HFFc6 (cell line): Measurements from ENCODE around the gene PPIA. TPM values are rescaled to one million over a fixed set of nuclear protein-coding genes. Genes with fewer than 3 reads are reported as not detected.
A peak's percentile ranks its signal among the peaks of the same experiment; 100 is the strongest.
"Not testable (repeated sequence)": the region's sequence is repeated elsewhere in the genome, so short reads cannot be mapped to it uniquely, and the experiment has no call there.

Experiments
- DNase-seq: peaks from one replicate; pipeline ENCODE4 v3.0.0-alpha.2; 2018
- H3K27ac Mint-ChIP-seq: 2 replicates; pipeline ENCODE4 v1.8.0; 2020; ENCODE audit warnings: mild to moderate bottlenecking, mixed read lengths
- H3K27me3 Mint-ChIP-seq: 2 replicates; pipeline ENCODE4 v1.8.0; 2021; ENCODE audit warnings: mild to moderate bottlenecking, moderate library complexity, mixed read lengths; ENCODE audit not compliant: insufficient read depth
- H3K36me3 Mint-ChIP-seq: 2 replicates; pipeline ENCODE4 v1.8.0; 2021; ENCODE audit warnings: low read depth, mixed read lengths
- H3K4me1 Mint-ChIP-seq: 2 replicates; pipeline ENCODE4 v1.8.0; 2020; ENCODE audit warnings: low read depth, mixed read lengths
- H3K4me3 Mint-ChIP-seq: 2 replicates; pipeline ENCODE4 v1.8.0; 2020; ENCODE audit warnings: mild to moderate bottlenecking, moderate library complexity, mixed read lengths
- H3K9me3 Mint-ChIP-seq: 2 replicates; pipeline ENCODE4 v1.8.0; 2020; ENCODE audit warnings: mild to moderate bottlenecking, mixed read lengths
- CTCF ChIP-seq: fragments of 200-600 bp; sonication (generic); IDR thresholded peaks from 2 replicates; pipeline ENCODE4 v1.5.0; 2021; ENCODE audit warnings: antibody characterized with exemption, mild to moderate bottlenecking
- total RNA-seq, 6 experiments: library from RNA; stranded (reverse); fragmentation: NEBNext Ultra II Directional; extraction: Animal tissue kit (Norgen Biotek cat#: 25700); gene quantifications; 2 replicates in 1 of 6; 3 replicates in 5 of 6; pipeline ENCODE4 v1.2.3, GENCODE V29; 2021

Gene PPIA
- total RNA-seq, 6 experiments from 2014 or later = 2,348 to 2,538 (median 2,460) TPM

DNA sequence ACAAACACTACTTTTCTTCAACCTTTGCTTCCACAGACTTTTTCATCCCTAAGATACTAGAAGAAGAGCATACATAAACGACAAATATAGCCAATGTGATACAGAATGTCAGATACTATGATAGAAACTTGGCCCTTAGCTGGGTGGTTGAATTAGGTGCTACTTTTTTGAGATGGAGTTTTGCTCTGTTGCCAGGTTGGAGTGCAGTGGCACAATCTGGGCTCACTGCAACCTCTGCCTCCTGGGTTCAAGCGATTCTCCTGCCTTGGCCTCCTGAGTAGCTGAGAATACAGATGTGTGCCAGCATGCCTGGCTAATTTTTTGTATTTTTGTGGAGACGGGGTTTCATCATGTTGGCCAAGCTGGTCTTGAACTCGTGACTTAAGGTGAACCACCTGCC lies 3.5 kb downstream of the PPIA start:
- TF ChIP-seq CTCF = no peak
- peak overlapping the region; percentile 61 for H3K4me3 Mint-ChIP-seq
- H3K27ac Mint-ChIP-seq = peak overlapping the region; percentile 71
- peaks cover 5% of the 10 kb centered on the region; the same call in 1 of the 2 replicates for H3K9me3 Mint-ChIP-seq
- peaks cover 15% of the 10 kb centered on the region for H3K27me3 Mint-ChIP-seq
- H3K4me1 Mint-ChIP-seq = peaks cover 49% of the 10 kb centered on the region
- DNase-seq = no peak
- peaks cover 55% of the 10 kb centered on the region for H3K36me3 Mint-ChIP-seq

DNA sequence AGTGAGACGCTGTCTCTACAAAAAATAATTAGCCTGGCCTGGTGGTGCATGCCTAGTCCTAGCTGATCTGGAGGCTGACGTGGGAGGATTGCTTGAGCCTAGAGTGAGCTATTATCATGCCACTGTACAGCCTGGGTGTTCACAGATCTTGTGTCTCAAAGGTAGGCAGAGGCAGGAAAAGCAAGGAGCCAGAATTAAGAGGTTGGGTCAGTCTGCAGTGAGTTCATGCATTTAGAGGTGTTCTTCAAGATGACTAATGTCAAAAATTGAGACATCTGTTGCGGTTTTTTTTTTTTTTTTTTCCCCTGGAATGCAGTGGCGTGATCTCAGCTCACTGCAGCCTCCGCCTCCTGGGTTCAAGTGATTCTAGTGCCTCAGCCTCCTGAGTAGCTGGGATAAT lies 5.4 kb downstream of the PPIA start:
- no peak for DNase-seq
- peaks cover 5% of the 10 kb centered on the region; the same call in 1 of the 2 replicates for H3K9me3 Mint-ChIP-seq
- TF ChIP-seq CTCF = no peak
- peaks cover 49% of the 10 kb centered on the region for H3K4me1 Mint-ChIP-seq
- H3K36me3 Mint-ChIP-seq = peaks cover 55% of the 10 kb centered on the region
- H3K4me3 Mint-ChIP-seq = peak overlapping the region; percentile 62
- peaks cover 15% of the 10 kb centered on the region for H3K27me3 Mint-ChIP-seq
- H3K27ac Mint-ChIP-seq = peak overlapping the region; percentile 86

DNA sequence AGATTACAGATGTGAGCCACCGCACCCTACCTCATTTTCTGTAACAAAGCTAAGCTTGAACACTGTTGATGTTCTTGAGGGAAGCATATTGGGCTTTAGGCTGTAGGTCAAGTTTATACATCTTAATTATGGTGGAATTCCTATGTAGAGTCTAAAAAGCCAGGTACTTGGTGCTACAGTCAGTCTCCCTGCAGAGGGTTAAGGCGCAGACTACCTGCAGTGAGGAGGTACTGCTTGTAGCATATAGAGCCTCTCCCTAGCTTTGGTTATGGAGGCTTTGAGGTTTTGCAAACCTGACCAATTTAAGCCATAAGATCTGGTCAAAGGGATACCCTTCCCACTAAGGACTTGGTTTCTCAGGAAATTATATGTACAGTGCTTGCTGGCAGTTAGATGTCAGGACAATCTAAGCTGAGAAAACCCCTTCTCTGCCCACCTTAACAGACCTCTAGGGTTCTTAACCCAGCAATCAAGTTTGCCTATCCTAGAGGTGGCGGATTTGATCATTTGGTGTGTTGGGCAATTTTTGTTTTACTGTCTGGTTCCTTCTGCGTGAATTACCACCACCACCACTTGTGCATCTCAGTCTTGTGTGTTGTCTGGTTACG lies 6.0 kb downstream of the PPIA start:
- Mint-ChIP-seq H3K4me3 (peak overlapping the region; percentile 62; the same call in 1 of the 2 replicates), H3K27ac (peak overlapping the region; percentile 86), H3K4me1 (peaks cover 46% of the 10 kb centered on the region), H3K27me3 (peaks cover 9% of the 10 kb centered on the region), H3K9me3 (peaks cover under 1% of the 10 kb centered on the region; the same call in 1 of the 2 replicates), H3K36me3 (peaks cover 49% of the 10 kb centered on the region)
- TF ChIP-seq CTCF = no peak
- no peak for DNase-seq

DNA sequence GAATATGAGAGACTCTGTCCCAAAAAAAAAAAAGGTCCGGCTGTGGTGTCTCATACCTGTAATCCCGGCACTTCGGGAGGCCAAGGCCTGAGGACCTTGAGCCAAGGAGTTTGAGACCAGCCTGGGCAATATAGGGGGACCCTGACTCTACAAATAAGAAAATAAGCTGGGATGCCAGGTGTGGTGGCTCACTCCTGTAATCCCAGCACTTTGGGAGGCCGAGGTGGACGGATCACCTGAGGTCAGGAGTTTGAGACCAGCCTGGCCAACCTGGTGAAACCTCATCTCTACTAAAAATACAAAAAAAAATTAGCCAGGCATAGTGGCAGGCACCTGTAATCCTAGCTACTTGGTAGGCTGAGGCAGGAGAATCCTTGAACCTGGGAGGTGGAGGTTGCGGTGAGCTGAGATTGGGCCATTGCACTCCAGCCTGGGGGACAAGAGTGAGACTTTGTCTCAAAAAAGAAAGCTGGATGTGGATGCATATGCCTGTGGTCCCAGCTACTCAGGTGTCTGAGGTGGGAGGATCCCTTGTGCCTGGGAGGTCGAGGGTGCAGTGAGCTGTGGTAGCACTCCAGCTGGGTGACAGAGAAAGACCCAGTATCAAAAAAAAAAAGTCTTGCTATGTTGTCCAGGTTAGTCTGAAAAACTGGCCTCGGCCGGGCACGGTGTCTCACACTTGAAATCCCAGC lies 7.5 kb downstream of the PPIA start:
- H3K27me3 Mint-ChIP-seq, DNase-seq, H3K9me3 Mint-ChIP-seq, H3K27ac Mint-ChIP-seq, H3K4me3 Mint-ChIP-seq: not testable (repeated sequence)
- Mint-ChIP-seq H3K36me3 (peaks cover 37% of the 10 kb centered on the region), H3K4me1 (peaks cover 32% of the 10 kb centered on the region)

- Mint-ChIP-seq H3K36me3 (peaks cover 22% of the 10 kb centered on the region), H3K27ac (no peak overlapping the region), H3K4me1 (peaks cover 24% of the 10 kb centered on the region), H3K27me3 (peaks cover 3% of the 10 kb centered on the region), H3K4me3 (no peak overlapping the region), H3K9me3 (no peaks in the 10 kb centered on the region)
- DNase-seq = no peak
- no peak for TF ChIP-seq CTCF
Measured at GRCh38 chr7:44805950-44806349, 9.5 kb downstream of the PPIA start.

DNA sequence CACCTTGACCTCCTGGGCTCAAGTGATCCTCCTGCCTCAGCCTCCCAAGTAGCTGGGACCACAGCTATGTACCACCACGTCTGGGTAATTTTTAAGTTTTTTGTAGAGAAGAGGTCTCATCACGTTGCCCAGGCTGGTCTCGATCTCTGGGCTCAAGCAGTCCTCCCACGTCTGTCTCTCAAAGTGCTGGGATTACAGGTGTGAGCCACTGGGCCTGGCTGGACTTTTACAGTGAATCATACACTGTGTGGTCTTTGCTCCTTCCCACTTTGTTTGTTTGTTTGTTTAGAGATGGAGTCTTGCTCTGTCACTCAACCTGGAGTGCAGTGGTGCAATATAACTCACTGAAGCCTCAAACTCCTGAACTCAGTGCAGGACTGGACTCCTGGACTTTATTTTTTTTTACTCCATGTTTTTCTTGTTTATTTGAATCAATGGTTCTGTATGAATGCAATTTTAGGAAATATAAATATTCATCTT lies 12.5 kb downstream of the PPIA start:
- Mint-ChIP-seq H3K36me3 (no peaks in the 10 kb centered on the region), H3K27ac (no peak overlapping the region), H3K27me3 (peaks cover 1% of the 10 kb centered on the region; the same call in 1 of the 2 replicates), H3K4me3 (no peak overlapping the region), H3K9me3 (no peaks in the 10 kb centered on the region), H3K4me1 (peaks cover 6% of the 10 kb centered on the region; the same call in 1 of the 2 replicates)
- DNase-seq = no peak
- no peak for TF ChIP-seq CTCF
